ENCODE data around the gene ELAVL3.
A peak's percentile ranks its signal among the peaks of the same experiment; 100 is the strongest.
"Not testable (repeated sequence)": the region's sequence is repeated elsewhere in the genome, so short reads cannot be mapped to it uniquely, and the experiment has no call there.

The ELAVL3 gene

GRCh38 chr19:11465600-11465999 lies 15.2 kb downstream of the ELAVL3 start:
- TF ChIP-seq, protein P1, sequence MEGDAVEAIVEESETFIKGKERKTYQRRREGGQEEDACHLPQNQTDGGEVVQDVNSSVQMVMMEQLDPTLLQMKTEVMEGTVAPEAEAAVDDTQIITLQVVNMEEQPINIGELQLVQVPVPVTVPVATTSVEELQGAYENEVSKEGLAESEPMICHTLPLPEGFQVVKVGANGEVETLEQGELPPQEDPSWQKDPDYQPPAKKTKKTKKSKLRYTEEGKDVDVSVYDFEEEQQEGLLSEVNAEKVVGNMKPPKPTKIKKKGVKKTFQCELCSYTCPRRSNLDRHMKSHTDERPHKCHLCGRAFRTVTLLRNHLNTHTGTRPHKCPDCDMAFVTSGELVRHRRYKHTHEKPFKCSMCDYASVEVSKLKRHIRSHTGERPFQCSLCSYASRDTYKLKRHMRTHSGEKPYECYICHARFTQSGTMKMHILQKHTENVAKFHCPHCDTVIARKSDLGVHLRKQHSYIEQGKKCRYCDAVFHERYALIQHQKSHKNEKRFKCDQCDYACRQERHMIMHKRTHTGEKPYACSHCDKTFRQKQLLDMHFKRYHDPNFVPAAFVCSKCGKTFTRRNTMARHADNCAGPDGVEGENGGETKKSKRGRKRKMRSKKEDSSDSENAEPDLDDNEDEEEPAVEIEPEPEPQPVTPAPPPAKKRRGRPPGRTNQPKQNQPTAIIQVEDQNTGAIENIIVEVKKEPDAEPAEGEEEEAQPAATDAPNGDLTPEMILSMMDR (IDR thresholded peaks at IDR 0.05; ENCODE audit: insufficient read depth, low read depth, low read length, missing control alignments), result no peak
- no peak overlapping the region for H3K4me3 ChIP-seq (ENCODE audit: low read depth, low read length)
- no peak for DNase-seq (ENCODE audit: low read depth)

GRCh38 chr19:11464333-11465265 lies 16.2 kb downstream of the ELAVL3 start:
- H3K4me3 ChIP-seq (ENCODE audit: low read depth, low read length), result no peak overlapping the region
- no peak for DNase-seq (ENCODE audit: low read depth)
- TF ChIP-seq, protein P1 (IDR thresholded peaks at IDR 0.05; ENCODE audit: insufficient read depth, low read depth, low read length, missing control alignments), result no peak

GRCh38 chr19:11463391-11463790 lies 17.5 kb downstream of the ELAVL3 start:
- DNase-seq (ENCODE audit: low read depth), result no peak
- TF ChIP-seq, protein P1 (IDR thresholded peaks at IDR 0.05; ENCODE audit: insufficient read depth, low read depth, low read length, missing control alignments), result no peak
- no peak overlapping the region for H3K4me3 ChIP-seq (ENCODE audit: low read depth, low read length)

- TF ChIP-seq, protein P1 (IDR thresholded peaks at IDR 0.05; ENCODE audit: insufficient read depth, low read depth, low read length, missing control alignments), result no peak
- DNase-seq (ENCODE audit: low read depth), result no peak
Observed at GRCh38 chr19:11461453-11461852, 19.4 kb downstream of the ELAVL3 start.

DNA sequence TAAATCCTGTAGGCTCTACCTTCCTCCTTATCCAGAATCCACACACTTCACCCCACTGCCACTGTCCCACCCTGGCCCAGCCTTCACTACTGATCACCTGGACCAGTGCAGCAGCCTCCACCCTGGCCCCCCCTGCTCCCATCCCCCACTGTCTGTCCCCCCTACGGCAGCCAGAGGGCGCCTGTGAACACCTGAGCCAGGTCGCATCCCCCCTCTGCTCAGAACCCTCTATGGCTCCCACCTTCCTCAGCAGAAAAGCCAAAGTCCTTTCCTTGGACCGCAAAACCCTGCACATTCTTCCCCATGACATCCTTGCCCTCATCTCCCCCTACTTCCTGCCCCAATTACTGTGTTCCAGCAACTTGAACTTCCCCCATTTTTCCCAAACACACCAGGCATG lies 20.6 kb downstream of the ELAVL3 start:
- H3K4me3 ChIP-seq (ENCODE audit: low read depth, low read length), result no peak overlapping the region
- TF ChIP-seq, protein P1 (IDR thresholded peaks at IDR 0.05; ENCODE audit: insufficient read depth, low read depth, low read length, missing control alignments), result peak; percentile 45
- DNase-seq (ENCODE audit: low read depth), result no peak

More at GRCh38 chr19:11461453-11461852, 19.4 kb downstream of the ELAVL3 start:
- no peak overlapping the region for H3K4me3 ChIP-seq (ENCODE audit: low read depth, low read length)

GRCh38 chr19:11458912-11459311 lies 21.9 kb downstream of the ELAVL3 start:
- DNase-seq (ENCODE audit: low read depth); H3K4me3 ChIP-seq (ENCODE audit: low read depth, low read length): not testable (repeated sequence)

- TF ChIP-seq, protein P1 (IDR thresholded peaks at IDR 0.05; ENCODE audit: insufficient read depth, low read depth, low read length, missing control alignments), result no peak
Observed at GRCh38 chr19:11458236-11458900, 22.5 kb downstream of the ELAVL3 start.

More at GRCh38 chr19:11458236-11458900, 22.5 kb downstream of the ELAVL3 start:
- DNase-seq (ENCODE audit: low read depth), result no peak
- no peak overlapping the region for H3K4me3 ChIP-seq (ENCODE audit: low read depth, low read length)
